Measurements from ENCODE around the gene KIF13A.

DNA sequence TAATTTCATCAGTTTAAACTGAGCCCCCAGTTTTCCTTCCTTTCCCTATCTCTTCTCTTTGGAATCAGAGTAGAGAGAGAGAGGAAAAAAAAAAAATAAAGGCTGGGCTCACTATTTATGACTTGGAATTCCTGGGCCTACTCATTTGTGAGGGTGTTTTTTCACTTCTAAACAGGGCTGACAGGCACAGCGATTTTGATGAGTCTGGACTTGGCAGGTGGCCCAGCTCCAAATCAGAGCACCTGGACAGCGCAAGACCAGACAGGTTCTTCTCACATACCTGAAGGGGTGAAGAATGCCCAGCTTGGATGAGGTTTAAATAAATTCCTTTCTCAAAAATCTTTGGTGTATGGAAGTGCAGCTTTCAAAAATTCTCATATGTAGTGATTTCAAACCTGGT, 122.2 kb downstream of the KIF13A start:
- TF ChIP-seq, protein P1, sequence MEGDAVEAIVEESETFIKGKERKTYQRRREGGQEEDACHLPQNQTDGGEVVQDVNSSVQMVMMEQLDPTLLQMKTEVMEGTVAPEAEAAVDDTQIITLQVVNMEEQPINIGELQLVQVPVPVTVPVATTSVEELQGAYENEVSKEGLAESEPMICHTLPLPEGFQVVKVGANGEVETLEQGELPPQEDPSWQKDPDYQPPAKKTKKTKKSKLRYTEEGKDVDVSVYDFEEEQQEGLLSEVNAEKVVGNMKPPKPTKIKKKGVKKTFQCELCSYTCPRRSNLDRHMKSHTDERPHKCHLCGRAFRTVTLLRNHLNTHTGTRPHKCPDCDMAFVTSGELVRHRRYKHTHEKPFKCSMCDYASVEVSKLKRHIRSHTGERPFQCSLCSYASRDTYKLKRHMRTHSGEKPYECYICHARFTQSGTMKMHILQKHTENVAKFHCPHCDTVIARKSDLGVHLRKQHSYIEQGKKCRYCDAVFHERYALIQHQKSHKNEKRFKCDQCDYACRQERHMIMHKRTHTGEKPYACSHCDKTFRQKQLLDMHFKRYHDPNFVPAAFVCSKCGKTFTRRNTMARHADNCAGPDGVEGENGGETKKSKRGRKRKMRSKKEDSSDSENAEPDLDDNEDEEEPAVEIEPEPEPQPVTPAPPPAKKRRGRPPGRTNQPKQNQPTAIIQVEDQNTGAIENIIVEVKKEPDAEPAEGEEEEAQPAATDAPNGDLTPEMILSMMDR (IDR thresholded peaks at IDR 0.05): no peak
- no peak for TF ChIP-seq ZFX (IDR thresholded peaks at IDR 0.05; ENCODE audit: borderline replicate concordance)

All from 22Rv1 (cell line).